HG02970 (cell line): ENCODE results near the gene MX2.
"Not testable (repeated sequence)": the region's sequence is repeated elsewhere in the genome, so short reads cannot be mapped to it uniquely, and the experiment has no call there.

Experiments
- ATAC-seq: cut with Tn5 transposase; IDR thresholded peaks from one replicate; pipeline ENCODE4 v1.9.1; 2021; ENCODE audit warnings: mild to moderate bottlenecking, moderate library complexity, moderate number of reproducible peaks; ENCODE audit not compliant: unreplicated experiment, low FRiP score

MX2 gene

GRCh38 chr21:41361786-41362604 is at the start of gene MX2:
TSS of gene MX2 (plus strand) at chr21:41362027. CDS start at chr21:41376907, 14,880 bp downstream.
- peak; percentile 46 for ATAC-seq

GRCh38 chr21:41313285-41314164 is 48.3 kb upstream of the MX2 start:
- not testable (repeated sequence) for ATAC-seq

DNA sequence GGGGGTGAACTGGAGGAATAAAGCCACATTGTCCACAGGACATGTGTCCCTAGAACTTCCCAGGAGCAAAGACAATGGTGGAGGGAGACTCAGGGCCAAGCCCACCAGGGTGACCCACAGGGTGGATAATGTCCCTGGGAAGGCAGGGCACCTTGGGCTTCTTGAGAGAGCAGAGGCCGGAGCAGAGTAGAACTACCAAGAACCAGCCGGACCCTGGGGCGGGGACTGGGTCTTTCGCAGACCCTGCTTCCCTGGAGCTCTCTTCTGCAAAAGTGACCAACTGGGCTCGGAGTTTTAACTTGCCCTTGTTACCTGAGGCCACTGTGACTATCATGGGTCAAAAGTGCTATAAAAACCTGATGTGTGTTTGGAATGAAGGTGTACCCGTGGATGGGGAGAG is 46.1 kb upstream of the MX2 start:
- no peak for ATAC-seq

DNA sequence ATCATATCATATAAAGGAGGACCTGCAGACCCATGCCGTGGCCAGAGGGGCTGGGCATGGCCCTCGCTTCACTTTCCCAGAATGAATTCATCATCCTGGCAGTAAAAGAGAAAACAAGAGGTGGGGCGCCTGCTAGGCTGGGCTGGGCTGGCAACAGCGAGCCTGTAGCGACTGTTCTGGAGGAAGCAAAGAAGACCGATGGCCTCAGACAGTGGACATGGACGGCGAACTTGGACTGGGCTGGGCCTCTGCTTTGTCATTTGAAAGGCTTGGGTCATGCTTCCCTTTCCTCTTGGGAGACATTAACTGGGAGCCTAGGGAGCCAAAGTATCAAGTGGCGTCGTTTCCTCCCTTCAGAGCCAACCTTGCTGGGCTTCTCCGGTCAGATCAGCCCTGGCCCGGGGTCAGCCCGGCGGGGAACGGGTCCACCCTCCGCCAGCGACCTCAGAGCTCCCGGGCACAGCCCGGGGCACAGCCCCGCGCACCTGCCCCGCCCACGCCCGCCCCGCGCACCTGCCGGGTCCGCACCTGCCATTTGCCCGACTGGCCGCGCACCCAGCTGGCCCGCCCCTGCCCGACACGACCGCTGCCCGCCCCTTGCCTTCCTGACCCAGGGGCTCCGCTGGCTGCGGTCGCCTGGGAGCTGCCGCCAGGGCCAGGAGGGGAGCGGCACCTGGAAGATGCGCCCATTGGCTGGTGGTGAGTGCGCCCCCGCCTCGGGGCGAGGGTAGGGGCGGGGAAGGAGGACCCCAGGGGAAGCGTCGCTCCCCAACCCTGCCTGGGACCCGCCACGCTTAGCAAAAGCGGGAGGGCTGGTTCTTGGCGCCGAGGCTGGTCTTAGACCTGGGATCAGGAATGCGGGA is 45.4 kb upstream of the MX2 start, which contains the start of gene FAM3B:
FAM3B (plus strand) TSS at position 602 of the 863 bp plus-strand sequence; CDS start at position 681, 79 bp downstream.
- no peak for ATAC-seq

DNA sequence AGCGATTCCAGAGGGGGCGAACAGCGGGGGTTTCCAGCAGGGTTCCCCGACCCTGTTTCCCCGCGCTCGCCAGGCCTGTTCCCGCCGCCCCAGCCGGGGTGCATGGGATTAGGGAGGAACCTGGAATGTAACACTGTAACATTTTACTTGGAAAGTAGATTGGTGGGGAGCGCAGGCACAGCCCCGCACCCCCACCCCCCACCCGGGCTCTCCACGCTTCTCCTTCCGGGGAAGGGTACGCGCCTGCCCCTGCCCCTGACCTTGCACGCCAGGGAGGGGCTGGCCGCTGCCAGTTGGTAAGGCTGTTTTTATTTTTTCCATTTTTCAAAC is 44.8 kb upstream of the MX2 start:
- no peak for ATAC-seq

- ATAC-seq, result no peak
These were observed 44.4 kb upstream of the MX2 start for GRCh38 chr21:41317458-41317857.

DNA sequence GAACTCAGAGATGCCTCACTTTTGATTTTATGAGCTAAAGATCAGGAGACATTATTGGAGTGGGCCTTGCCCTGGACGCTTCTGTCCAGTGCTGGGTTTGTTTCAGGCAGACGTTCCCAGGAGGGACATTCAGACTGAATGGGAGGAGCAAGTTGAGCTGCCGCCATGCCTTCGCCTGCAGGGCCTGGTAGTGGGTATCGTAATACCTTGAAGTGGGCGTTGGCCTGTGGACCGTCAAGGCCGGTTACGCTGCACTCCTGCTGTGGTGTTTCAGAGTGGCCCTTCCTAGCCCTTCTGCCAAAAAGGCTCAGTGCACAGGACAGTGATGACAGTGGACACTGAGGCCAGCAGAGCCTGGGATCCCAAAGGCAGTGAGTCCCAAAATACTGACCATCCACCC is 43.6 kb upstream of the MX2 start:
- no peak for ATAC-seq

- ATAC-seq, result no peak
These were observed 42.6 kb upstream of the MX2 start for GRCh38 chr21:41319273-41319672.

DNA sequence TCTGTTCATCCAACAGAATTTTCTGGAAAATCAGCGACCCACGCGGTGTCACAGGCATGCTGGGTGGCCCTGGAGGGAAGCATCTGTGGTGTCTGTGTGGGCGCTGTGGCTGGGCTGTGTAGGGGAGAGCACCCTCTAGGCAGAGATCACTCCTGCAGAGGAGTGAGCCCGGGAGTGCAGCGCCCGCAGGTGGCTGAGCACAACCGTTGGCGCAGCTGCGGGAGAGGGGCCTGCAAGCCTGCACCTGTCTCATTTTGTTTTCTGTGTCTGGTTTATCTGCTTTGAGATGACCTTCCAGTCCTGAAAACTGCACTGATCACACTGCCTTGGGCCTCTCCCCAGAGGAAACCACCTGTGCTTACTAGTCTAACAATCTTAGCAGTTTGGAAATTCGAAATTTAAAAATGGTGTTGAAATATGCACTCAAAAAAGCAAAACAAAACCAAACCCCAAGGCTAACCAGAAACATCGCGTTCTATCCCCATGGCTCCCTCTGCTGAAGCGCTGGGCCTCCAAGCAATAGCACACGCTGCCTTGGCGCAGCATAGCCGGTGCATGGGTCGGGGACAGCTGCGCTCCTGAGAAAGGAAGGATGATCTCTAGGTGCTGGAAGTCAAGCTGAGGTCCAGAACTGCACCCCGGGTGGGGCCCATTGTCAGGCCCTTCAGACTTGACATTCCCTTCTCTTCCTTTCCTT is 40.5 kb upstream of the MX2 start:
- ATAC-seq, result no peak

GRCh38 chr21:41321908-41322495 is 39.8 kb upstream of the MX2 start:
- ATAC-seq, result no peak

DNA sequence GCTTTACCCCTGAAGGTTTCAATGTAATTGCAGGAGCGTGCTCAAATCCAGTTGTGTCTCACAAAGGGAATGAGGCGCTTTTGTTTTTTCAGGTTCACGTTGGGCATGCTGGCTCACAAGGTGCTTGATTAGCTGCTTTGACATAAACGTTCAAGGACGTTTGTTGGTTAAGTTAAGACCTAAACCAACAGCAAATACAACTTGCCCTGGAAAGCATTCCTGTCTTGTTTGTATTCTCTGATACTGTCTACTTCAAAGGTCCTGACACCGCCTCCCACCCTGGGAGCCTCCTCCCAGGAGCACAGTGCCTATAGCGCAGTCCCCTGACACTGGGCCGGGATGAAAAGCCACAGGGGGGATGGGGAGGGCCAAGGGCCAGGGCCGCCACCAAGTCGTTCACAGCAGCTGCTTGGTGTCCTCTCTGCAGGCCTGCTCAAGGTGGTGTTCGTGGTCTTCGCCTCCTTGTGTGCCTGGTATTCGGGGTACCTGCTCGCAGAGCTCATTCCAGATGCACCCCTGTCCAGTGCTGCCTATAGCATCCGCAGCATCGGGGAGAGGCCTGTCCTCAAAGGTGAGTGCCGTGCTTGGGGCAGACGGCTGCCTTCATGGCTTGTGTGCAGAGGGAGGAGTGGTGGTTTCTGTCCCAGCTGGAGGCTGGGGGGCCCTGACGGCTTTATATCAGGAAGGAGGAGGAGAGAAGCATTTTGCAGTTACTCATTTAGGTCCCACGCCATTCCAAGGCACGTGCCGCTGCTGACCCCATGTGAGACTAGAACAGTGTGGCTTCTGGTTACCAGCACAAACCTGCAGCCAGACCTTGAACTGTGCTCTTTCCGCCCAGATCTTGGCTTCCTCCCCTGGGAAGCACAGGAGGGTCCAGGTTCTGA is 39.1 kb upstream of the MX2 start:
- ATAC-seq, result no peak

GRCh38 chr21:41325138-41325912 is 36.5 kb upstream of the MX2 start:
- no peak for ATAC-seq

DNA sequence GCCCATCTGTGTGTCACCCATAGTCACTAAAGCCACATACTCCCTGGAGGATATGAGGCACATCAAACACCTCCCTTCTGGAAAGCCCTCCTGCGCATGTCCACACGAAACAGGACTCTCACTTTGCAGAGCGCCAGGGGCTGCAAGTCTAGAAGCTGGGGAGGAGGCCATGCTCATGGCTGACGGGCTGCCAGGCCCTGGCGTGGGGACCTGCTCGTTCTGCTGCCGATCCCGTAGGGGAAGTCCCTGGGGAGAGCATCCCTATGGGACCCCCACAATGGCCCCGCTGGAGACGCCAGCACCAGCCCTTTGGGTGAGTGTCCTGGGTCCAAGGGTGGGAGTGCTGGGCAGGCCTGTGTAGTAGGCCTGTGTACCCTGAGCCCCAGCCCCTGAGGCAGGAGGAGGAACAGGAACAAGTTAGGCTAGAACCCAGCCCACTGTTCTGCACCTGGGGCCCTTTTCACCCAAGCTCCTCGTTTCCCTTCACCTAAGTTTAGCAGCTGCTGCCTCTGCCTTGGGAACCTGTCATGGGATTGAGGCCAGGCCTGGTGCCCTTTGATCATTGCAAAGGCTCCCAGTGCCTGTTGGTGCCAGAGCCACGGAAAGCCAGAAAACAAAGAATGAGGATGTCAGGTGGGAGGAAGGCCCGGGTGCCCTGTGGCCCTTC is 35.3 kb upstream of the MX2 start:
- no peak for ATAC-seq

DNA sequence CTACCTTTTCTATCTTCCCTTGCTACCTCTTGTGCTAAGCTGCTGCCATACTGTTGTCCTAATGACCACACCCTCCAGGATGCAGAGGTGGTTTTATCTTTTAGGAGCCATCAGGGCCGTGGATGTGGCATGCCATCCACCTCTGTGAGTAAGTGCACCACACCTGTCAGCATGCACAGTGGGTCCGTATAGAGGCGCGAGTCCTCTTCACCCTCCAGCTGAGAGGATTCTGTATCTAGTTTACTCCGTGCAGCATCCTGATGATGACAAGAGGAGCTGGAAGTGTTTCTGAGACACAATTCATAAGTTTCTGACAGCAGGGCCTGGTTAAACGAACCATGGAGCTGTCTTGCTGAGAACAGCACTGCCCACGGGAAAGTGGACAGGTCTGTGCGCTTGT is 34.1 kb upstream of the MX2 start:
- ATAC-seq, result no peak

DNA sequence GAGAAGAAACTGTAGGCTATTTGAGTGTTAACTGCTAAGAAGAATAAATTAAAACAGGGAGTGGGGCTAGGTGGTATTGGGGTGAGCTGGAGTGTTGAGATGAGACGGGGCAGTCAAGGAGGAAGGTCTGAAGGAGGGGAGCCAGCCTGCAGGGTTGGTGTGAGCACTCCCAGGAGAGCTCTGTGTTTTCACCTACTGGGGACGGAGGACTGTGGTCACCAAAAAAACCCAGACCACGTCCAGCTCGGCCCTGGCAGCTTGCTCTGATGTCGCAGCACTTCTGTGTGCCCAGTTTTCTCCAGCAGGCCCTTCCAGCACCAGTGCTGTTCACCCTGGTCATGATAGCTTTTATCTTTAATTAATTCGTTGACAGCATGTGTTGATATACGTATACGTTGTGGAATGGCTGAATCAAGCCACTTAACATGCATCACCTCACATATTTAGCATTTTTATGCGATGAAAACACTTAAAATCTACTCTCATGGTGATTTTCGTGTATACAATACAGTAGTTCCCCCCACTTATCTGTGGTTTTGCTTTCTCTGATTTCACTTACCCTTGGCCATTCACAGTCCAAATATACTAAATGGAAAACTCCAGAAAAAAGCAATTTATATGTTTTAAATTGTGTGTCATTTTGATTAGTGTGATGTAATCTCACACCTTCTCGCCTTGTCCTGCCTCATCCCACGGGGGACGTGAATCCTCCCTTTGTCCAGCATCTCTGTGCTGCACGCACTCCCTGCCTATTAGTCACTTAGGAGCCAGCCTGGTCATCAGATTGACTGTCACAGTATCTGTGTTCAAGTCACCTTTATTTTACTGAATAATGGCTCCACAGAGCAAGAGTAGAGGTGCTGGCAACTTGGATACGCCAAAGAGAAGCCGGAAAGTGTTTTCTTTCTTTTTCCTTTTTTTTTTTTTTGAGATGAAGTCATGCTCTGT is 32.9 kb upstream of the MX2 start:
- ATAC-seq, result no peak

- ATAC-seq, result no peak
These were observed 28.1 kb upstream of the MX2 start for GRCh38 chr21:41333752-41334151.
